SK-N-SH (cell line): ENCODE results near the gene KRT20. TPM values are rescaled to one million over a fixed set of nuclear protein-coding genes. Genes with fewer than 3 reads are reported as not detected.

Experiments
- CTCF ChIA-PET: fragments of 300-600, 350-600 bp; formaldehyde crosslinking; extraction: SDS; loops from one replicate; lab custom pipeline; 2021; lab: Yijun Ruan, JAX
- POLR2A ChIA-PET: fragments of 350-600 bp; sonication (Branson Sonifier 250); formaldehyde crosslinking; extraction: SDS; loops from one replicate; lab custom pipeline; 2020; ENCODE audit warnings: antibody characterized with exemption, inconsistent platforms; lab: Yijun Ruan, JAX
- DNase-seq: peaks from one replicate; pipeline ENCODE4 v3.0.0; 2012
- H2AFZ ChIP-seq: fragments of 200-600 bp; sonication (generic); 2 replicates; pipeline ENCODE4 v1.8.1; 2016; ENCODE audit warnings: antibody characterized with exemption, mild to moderate bottlenecking, low read depth
- H3F3A ChIP-seq: fragments of 200-600 bp; sonication (generic); replicated peaks from 2 replicates; pipeline ENCODE3; 2016; ENCODE audit warnings: antibody characterized with exemption, mild to moderate bottlenecking; ENCODE audit not compliant: insufficient read depth
- H3K27ac ChIP-seq, 2 experiments: fragments of 200-500 bp in 1 of 2; fragments of 200-600 bp in 1 of 2; sonication (Bioruptor generic) in 1 of 2; sonication (generic), shearing (Covaris generic) in 1 of 2; 2 replicates each; pipeline versions ENCODE4 v1.5.1 to v1.6.1; 2014 to 2016; ENCODE audit warnings: low read depth in 2 of 2, inconsistent platforms in 1 of 2, low read length in 1 of 2, mild to moderate bottlenecking in 1 of 2, mixed read lengths in 1 of 2
- H3K27me3 ChIP-seq: fragments of 200-600 bp; sonication (generic), shearing (Covaris generic); 2 replicates; pipeline ENCODE4 v1.6.1; 2016; ENCODE audit warnings: mixed run types; ENCODE audit not compliant: insufficient read depth
- H3K36me3 ChIP-seq, 2 experiments: fragments of 200-500 bp in 1 of 2; fragments of 200-600 bp in 1 of 2; sonication (Bioruptor generic) in 1 of 2; sonication (generic) in 1 of 2; replicated peaks in 1 of 2; 2 replicates each; pipeline versions ENCODE3 to v1.5.1; 2014 to 2016; ENCODE audit warnings: low read length in 1 of 2, mild to moderate bottlenecking in 1 of 2; ENCODE audit not compliant: insufficient read depth in 2 of 2, control insufficient read depth in 1 of 2
- H3K4me1 ChIP-seq, 2 experiments: fragments of 200-500 bp in 1 of 2; fragments of 200-600 bp in 1 of 2; sonication (Bioruptor generic) in 1 of 2; sonication (generic), shearing (Covaris generic) in 1 of 2; 2 replicates each; pipeline versions ENCODE4 v1.5.1 to v1.6.1; 2014 to 2016; ENCODE audit warnings: low read depth in 1 of 2, low read length in 1 of 2, mixed run types in 1 of 2; ENCODE audit not compliant: insufficient read depth in 2 of 2, control insufficient read depth in 1 of 2
- H3K4me2 ChIP-seq: fragments of 200-600 bp; sonication (generic), shearing (Covaris generic); 2 replicates; pipeline ENCODE4 v1.6.1; 2017; ENCODE audit warnings: mixed run types
- H3K4me3 ChIP-seq, 2 experiments: fragments of 200-500 bp in 1 of 2; fragments of 200-600 bp in 1 of 2; sonication (Bioruptor generic) in 1 of 2; sonication (generic), shearing (Covaris generic) in 1 of 2; 2 replicates each; pipeline versions ENCODE4 v1.5.1 to v1.8.1; 2014 to 2016; ENCODE audit warnings: low read depth in 2 of 2, inconsistent platforms in 1 of 2, low read length in 1 of 2, mild to moderate bottlenecking in 1 of 2, mixed read lengths in 1 of 2, moderate library complexity in 1 of 2
- H3K79me2 ChIP-seq: fragments of 200-600 bp; sonication (generic); 2 replicates; pipeline ENCODE4 v1.8.1; 2017; ENCODE audit warnings: mild to moderate bottlenecking; ENCODE audit not compliant: insufficient read depth
- H3K9ac ChIP-seq: fragments of 200-600 bp; sonication (generic); 2 replicates; pipeline ENCODE4 v1.6.1; 2017; ENCODE audit warnings: mixed run types
- H3K9me2 ChIP-seq: fragments of 200-600 bp; sonication (generic); 2 replicates; pipeline ENCODE4 v1.6.1; 2017; ENCODE audit warnings: mixed run types
- H3K9me3 ChIP-seq: fragments of 200-600 bp; sonication (generic); 2 replicates; pipeline ENCODE4 v1.6.1; 2017; ENCODE audit warnings: mixed run types, mild to moderate bottlenecking, moderate library complexity
- H4K20me1 ChIP-seq: fragments of 200-600 bp; sonication (generic); 2 replicates; pipeline ENCODE4 v1.6.1; 2017; ENCODE audit warnings: mild to moderate bottlenecking, mixed run types; ENCODE audit not compliant: insufficient read depth
- ELF1 ChIP-seq: IDR thresholded peaks from 2 replicates; pipeline ENCODE4 v1.4.0; 2012
- EZH2phosphoT487 ChIP-seq: fragments of 200-600 bp; sonication (generic); IDR thresholded peaks from 2 replicates; pipeline ENCODE4 v1.6.1; 2017; ENCODE audit warnings: low read depth, mixed run types, mild to moderate bottlenecking, antibody characterized with exemption, moderate library complexity, borderline replicate concordance
- FOXM1 ChIP-seq: IDR thresholded peaks from 2 replicates; pipeline ENCODE4 v1.4.0; 2012; ENCODE audit warnings: low read depth, mild to moderate bottlenecking
- GABPA ChIP-seq: IDR thresholded peaks from 2 replicates; pipeline ENCODE4 v1.4.0; 2012; ENCODE audit warnings: low read depth, mild to moderate bottlenecking
- GATA2 ChIP-seq: sonication (generic); formaldehyde crosslinking; IDR thresholded peaks from 2 replicates; pipeline ENCODE4 v1.5.0; 2020; ENCODE audit warnings: mild to moderate bottlenecking, missing genetic modification reagents
- MAX ChIP-seq: IDR thresholded peaks from 2 replicates; pipeline ENCODE4 v1.4.0; 2012; ENCODE audit warnings: low read depth
- MXI1 ChIP-seq: IDR thresholded peaks from 2 replicates; pipeline ENCODE4 v1.6.1; 2012; ENCODE audit warnings: mild to moderate bottlenecking, low read depth, low read length, improper control_type of control experiment
- REST ChIP-seq: IDR thresholded peaks from 2 replicates; pipeline ENCODE4 v1.6.1; 2012; ENCODE audit warnings: mild to moderate bottlenecking, low read depth, low read length, moderate library complexity
- RFX5 ChIP-seq: IDR thresholded peaks from 2 replicates; pipeline ENCODE4 v1.6.1; 2012; ENCODE audit warnings: mild to moderate bottlenecking, improper control_type of control experiment, low read length
- SIN3A ChIP-seq: IDR thresholded peaks from 2 replicates; pipeline ENCODE4 v1.6.1; 2012; ENCODE audit warnings: low read depth, mild to moderate bottlenecking, low read length, moderate library complexity, borderline replicate concordance
- TAF1 ChIP-seq: IDR thresholded peaks from 2 replicates; pipeline ENCODE4 v1.6.1; 2012; ENCODE audit warnings: low read depth, mild to moderate bottlenecking, low read length, moderate library complexity, borderline replicate concordance
- USF1 ChIP-seq: IDR thresholded peaks from 2 replicates; pipeline ENCODE4 v1.4.0; 2012; ENCODE audit warnings: low read depth, borderline replicate concordance
- USF2 ChIP-seq: fragments of 150-350 bp; IDR thresholded peaks from 2 replicates; pipeline ENCODE4 v1.6.1; 2017; ENCODE audit warnings: antibody characterized with exemption, low read length, low read depth, borderline replicate concordance
- YY1 ChIP-seq: IDR thresholded peaks from 2 replicates; pipeline ENCODE4 v1.4.0; 2012; ENCODE audit warnings: low read depth, mild to moderate bottlenecking
- whole genome bisulfite sequencing: methylation state at CpG from one replicate; pipeline ENCODE4 v1.1.6; 2017; ENCODE audit warnings: low lambda C conversion rate; 5-methylcytosine and 5-hydroxymethylcytosine counted together
- polyA plus RNA-seq, 3 experiments: library from polyadenylated mRNA; depleted of rRNA; stranded (reverse); fragments of >200 nt; gene quantifications; 2 replicates each; pipeline ENCODE4 v1.2.3, GENCODE V29; 2012
- TF ChIP-seq, protein P1 (sequence below): fragments of 150-350 bp; IDR thresholded peaks from 2 replicates; pipeline ENCODE4 v1.6.1; 2016; ENCODE audit warnings: mild to moderate bottlenecking, low read depth, low read length
- TF ChIP-seq, protein P2 (sequence below): IDR thresholded peaks from 2 replicates; pipeline ENCODE4 v1.4.0; 2012; ENCODE audit warnings: low read depth, borderline replicate concordance

Gene KRT20
- polyA plus RNA-seq, 1 of the 3 experiments (the other 2 are of a cell fraction), result not detected

GRCh38 chr17:40852364-40852763, 32.7 kb downstream of the KRT20 start (continued):
- no peak for TF ChIP-seq REST
- TF ChIP-seq EZH2phosphoT487, result no peak
- TF ChIP-seq FOXM1, result no peak
- no peak for TF ChIP-seq TAF1
- no peak for TF ChIP-seq GATA2
- TF ChIP-seq, protein P1, sequence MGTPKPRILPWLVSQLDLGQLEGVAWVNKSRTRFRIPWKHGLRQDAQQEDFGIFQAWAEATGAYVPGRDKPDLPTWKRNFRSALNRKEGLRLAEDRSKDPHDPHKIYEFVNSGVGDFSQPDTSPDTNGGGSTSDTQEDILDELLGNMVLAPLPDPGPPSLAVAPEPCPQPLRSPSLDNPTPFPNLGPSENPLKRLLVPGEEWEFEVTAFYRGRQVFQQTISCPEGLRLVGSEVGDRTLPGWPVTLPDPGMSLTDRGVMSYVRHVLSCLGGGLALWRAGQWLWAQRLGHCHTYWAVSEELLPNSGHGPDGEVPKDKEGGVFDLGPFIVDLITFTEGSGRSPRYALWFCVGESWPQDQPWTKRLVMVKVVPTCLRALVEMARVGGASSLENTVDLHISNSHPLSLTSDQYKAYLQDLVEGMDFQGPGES, result no peak
- no peak for TF ChIP-seq GABPA

DNA sequence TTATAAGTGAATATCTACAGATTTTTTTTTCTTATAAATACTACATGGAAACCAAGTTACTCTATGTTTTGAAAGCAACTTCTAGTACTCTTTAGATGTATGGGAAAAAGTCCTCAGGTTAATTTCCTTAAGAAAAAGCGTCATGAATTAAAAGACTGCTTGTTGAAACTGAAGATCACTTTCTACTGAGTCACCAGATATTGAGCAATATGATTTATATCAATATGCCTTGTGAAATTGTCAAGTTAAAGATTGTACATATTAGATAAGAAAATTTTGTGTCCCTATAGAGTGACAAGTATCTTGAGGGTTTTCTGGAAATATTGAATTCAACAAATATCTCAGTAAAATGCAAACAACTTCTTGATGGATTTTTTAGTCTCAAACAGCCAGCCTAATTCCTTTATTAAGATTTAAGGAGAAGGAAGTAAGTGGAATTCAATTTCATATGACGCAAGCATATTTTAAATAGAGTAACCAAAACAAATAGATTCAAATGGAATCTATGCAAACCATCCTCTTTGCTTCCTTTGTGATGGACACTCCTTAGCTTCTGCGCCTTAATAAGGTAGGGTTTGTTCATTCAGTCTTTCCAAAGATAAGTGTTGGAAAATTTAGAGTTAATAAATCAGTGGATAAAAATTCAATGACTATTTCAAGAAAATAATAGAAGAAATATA, 34.6 kb downstream of the KRT20 start:
- no peak overlapping the region for H3K27ac ChIP-seq
- ChIA-PET POLR2A (no interaction called here), CTCF (interaction anchor here (1.4 kb wide), 1 partner anchor 699 kb away, joined by 3 read pairs; no protein-coding TSS in a partner anchor)
- no peaks in the 10 kb centered on the region for H3K4me1 ChIP-seq
- TF ChIP-seq MAX, result no peak
- TF ChIP-seq USF2, result no peak
- TF ChIP-seq FOXM1, result no peak
- no peak for TF ChIP-seq SIN3A
- no peak for TF ChIP-seq GABPA
- TF ChIP-seq, protein P2, sequence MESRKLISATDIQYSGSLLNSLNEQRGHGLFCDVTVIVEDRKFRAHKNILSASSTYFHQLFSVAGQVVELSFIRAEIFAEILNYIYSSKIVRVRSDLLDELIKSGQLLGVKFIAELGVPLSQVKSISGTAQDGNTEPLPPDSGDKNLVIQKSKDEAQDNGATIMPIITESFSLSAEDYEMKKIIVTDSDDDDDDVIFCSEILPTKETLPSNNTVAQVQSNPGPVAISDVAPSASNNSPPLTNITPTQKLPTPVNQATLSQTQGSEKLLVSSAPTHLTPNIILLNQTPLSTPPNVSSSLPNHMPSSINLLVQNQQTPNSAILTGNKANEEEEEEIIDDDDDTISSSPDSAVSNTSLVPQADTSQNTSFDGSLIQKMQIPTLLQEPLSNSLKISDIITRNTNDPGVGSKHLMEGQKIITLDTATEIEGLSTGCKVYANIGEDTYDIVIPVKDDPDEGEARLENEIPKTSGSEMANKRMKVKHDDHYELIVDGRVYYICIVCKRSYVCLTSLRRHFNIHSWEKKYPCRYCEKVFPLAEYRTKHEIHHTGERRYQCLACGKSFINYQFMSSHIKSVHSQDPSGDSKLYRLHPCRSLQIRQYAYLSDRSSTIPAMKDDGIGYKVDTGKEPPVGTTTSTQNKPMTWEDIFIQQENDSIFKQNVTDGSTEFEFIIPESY, result no peak
- no peak for TF ChIP-seq ELF1
- no peak for TF ChIP-seq YY1
- no peak for TF ChIP-seq MXI1
- TF ChIP-seq USF1, result no peak
- no peak for TF ChIP-seq RFX5
- WGBS, result 50% methylated on average over 3 of the region's 3 CpGs
- no peak overlapping the region for H3K9ac ChIP-seq
- no peaks in the 10 kb centered on the region for H3K79me2 ChIP-seq
- no peak overlapping the region for H3K4me3 ChIP-seq
- no peaks in the 10 kb centered on the region for H3K9me3 ChIP-seq
- H3K36me3 ChIP-seq, result no peaks in the 10 kb centered on the region
- no peak for DNase-seq
- no peaks in the 10 kb centered on the region for H3K9me2 ChIP-seq
- no peak overlapping the region for H2AFZ ChIP-seq
- H4K20me1 ChIP-seq, result no peaks in the 10 kb centered on the region
- no peaks in the 10 kb centered on the region for H3K27me3 ChIP-seq
- H3K4me2 ChIP-seq, result no peak overlapping the region
- peaks cover 22% of the 10 kb centered on the region for H3F3A ChIP-seq
